22Rv1 (cell line): ENCODE measurements around the gene RHOG.

Experiments used
- CTCF ChIP-seq: fragments of 450-650 bp; IDR thresholded peaks from 2 replicates; pipeline ENCODE4 v1.5.1; 2017; ENCODE audit warnings: mild to moderate bottlenecking
- ZFX ChIP-seq: fragments of 450-650 bp; IDR thresholded peaks from 2 replicates; pipeline ENCODE4 v1.6.1; 2017; ENCODE audit warnings: antibody characterized with exemption, borderline replicate concordance

- TF ChIP-seq CTCF (no peak), ZFX (no peak)
These were observed 17.5 kb downstream of the RHOG start for GRCh38 chr11:3823303-3823702.
